NCI-H69 (cell line): ENCODE measurements around the gene SOHLH1.

Source experiments
- DNase-seq: peaks from one replicate; lab custom pipeline; 2025; lab: John Stamatoyannopoulos, UW

SOHLH1 gene

DNA sequence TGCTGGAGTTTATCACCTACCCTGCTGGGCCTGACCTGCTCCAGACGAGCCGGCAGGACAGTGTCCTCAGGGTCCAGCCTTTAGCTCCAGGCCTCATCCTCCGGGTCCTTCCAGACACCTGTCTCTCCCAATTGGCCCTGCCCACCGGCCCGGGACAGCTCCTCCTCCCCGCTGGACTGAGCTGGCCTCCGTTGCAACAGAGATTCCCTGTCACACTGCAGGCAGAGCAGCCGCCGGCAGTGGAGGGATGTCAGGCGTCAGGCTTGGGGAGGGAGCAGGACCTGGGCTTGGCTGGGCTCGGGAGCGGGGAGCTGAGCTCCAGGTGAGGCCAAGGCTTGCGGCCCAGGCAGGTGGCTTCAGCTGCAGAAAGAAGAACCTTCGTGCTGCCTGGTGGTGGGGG lies 4.4 kb upstream of the SOHLH1 start:
- DNase-seq, result no peak

DNA sequence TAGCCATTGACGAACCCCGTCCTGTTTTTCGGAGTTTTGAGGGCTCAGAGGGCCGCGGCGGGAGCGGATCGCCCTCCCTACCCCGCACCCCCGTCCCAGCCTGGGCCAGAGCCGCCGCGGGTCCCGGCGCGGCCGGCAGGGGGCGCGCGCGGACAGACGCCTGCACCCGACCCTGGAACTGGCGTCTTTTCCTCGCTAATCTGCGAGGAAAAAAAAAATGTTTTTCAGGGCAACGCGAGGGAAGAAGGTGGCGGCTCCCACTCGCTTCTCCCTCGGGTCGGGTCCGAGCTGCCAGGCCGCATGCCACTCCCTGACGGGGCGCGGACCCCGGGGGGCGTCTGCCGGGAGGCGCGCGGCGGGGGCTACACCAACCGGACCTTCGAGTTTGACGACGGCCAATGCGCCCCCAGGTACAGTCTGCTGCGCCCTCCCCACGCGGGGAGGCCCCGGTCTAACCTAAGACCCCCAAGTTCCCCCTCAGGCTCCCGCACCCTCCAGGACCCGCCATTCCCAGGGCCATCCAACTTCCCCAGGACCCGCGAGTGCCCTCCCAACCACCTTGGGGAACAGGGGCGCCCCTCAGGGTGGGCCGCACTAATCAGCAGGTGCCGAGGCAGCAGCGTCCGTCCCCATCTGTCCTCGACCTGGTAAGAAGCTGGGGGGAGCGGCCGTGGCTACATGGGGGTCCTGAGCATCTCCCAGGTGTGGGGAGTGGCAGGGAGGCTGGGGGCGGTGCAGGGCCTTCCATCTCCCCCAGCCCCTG lies 2.9 kb upstream of the SOHLH1 start, which contains the start of gene KCNT1:
KCNT1 (plus strand) TSS at position 227 of the 763 bp plus-strand sequence; CDS start at position 301, 74 bp downstream.
- DNase-seq, result peak; percentile 78

DNA sequence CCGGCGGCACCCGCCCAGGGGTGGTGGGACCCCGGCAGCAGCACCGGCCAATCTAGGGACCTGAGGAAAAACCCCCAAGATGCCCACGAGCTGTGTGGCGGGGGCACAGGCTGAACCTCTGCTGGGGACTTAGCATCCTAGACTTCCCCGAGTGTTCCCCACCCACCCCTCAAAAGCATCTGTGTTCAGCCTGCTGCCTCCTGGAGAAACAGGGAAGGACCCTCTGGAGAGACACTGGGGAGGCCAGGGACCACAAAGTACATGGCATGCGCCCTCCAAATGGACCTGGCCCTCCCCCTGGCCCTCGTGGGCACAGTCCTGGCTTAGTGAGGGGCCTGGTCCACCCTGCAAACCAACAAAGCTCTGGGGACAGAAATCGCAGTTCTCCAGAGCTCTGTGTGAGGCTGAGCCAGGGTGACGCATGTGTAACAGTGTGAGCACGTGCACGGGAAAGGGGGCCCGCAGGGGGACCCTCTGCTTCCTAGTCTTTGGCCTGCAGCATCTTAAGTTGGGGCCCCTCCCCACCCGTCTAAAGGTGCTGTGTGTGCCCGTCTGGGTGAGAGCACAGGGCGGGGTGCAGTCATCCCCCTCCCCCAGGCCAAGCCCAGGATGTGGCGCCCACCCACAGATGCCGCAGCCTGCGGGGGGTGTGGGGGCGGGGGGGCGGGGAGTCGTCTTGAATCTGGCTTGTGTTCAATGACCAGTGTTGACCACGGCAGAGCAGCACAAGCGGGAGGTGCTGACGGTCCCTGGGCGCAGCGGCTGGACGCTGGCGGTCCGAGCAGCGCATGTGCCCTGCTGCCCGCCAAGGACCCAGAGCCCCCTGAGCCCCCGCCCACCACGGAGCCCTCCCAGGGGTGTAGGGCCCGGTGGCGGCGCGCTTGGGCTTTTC lies 2.0 kb upstream of the SOHLH1 start:
- peak; percentile 60 for DNase-seq

DNA sequence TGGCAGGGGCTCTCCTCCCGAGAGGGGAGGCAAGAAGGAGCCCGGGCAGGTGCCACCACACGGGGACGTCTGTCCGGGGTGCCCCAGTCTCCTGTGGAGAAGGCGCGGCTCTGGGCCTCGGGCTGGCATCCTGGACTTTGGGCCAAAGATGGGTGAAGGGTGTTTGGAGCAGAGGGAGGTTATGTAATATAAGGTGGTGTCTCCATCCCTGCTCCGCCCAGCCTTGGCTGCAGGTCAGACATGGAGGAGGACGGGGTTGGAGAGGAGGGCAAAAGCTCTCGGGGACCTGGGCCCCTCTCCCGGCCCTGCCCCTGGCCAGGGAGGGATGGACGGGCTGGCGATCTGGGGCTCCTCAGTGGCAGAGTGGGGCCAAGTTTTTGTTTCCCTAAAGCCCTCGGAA lies 1.2 kb upstream of the SOHLH1 start:
- no peak for DNase-seq

DNA sequence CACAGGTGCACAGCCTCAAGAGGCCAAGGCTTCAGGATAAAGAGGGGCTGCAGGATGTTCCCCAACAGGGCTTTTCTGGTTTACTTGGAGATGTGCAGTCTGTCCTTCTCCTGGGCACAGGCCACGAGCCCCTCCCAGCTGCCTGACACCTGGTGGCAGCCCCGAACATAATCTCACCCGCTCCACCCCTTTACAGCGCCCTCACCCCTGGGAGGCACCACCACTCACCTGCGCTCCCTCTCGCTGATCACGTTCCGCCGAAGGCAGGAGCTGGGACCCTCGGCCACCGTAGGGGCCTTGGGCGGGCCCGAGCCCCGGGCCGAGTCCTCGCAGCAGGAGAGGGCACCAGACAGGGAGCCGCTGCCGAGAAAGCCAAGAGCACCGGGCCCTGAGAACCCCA lies 514 bp downstream of the SOHLH1 start:
- DNase-seq, result peak; percentile 17

DNA sequence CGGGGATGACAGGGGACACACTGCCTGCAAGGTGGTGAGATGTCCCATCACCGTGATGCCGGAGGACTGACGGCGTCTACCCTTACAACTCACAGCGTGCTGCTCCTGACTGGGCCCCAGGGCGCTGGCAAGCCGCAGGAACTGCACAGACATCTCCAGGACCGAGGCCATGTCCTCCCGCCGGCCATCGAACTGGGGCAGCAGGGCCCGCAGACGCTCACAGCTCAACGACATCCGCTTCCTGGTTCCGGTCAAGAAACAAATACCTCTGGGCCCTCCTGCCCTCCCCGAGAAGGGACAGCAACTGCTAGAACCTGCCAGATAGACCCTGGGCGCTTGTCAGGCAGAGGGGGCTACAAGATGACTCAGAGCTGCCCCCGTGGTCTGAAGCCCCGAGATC lies 1.0 kb downstream of the SOHLH1 start:
- DNase-seq, result no peak

DNA sequence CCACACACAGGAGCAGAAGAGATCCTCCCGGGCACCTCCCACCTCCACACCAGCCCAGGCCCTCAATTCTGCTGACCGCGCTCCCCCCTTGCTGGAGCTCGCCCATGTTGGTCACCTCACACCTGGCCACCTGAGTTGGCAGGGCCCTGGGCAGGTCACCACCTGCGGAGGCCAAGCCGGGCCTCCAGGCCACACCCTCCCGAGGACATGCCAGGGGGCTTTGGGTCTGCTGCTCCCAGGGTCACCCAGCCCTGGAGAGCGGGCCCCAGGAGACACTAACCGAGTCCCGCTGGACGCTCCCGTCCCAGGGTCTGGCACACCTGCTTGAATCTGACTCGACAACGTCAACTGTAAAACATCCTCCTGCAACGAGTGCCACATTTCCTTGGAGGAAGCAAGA lies 2.1 kb downstream of the SOHLH1 start:
- DNase-seq, result no peak

DNA sequence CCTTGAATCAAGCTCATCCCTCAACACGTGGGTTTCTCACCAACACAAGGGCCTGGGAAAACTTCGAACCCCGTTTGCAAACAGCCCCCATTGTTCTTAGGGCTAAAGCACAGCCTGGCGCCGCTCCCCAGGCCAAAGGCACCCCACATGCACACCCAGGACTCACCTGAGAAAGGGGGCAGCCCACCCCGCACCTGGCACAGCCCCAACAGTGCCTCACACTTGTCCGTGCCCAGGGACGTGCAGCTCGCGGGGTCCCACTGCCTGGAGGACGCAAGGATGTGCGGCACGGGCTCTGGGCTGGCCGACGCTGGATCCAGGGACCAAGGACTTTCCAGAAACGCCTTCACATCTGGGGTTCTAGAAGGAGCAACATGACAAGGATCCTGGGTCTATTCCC lies 2.8 kb downstream of the SOHLH1 start:
- DNase-seq, result no peak

DNA sequence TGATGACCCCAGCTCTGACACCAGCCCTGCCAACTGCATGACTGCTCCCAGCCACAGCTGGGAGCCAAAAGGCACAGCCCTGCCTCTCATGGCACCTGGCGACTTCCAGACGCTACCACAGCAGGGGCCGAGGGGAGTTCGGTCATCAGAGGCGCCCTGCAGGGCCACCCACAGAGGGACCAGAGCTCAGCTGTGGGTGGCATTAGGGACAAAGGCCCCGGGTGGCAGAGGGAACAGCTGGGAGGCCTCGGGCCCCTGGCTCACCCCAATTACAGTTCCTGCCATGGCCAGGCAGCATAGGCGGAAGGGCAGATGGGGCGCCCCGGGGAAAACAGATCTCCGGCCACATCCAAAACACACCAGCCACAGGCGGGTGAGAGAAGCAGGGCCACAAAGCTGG lies 3.6 kb downstream of the SOHLH1 start:
- peak; percentile 62 for DNase-seq

DNA sequence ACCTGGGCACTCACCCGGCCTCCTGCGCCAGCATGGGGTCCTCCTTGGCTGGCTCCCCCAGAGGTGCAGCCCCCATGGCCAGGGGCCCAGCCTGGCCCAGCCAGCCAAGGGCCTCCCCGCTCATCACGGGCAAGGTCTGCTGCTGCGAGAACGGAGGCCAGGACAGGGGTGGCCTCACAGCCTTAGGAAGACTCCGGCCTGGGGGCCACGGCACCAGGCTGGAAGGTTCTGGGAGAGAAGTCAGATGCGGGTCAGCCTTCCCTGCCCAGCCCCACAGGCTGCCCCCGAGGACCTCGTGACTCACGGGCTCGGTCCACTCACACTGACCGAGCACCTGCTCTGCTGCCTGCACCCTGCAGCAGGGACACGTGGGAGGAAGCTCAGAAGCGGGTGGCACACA lies 4.2 kb downstream of the SOHLH1 start:
- no peak for DNase-seq

DNA sequence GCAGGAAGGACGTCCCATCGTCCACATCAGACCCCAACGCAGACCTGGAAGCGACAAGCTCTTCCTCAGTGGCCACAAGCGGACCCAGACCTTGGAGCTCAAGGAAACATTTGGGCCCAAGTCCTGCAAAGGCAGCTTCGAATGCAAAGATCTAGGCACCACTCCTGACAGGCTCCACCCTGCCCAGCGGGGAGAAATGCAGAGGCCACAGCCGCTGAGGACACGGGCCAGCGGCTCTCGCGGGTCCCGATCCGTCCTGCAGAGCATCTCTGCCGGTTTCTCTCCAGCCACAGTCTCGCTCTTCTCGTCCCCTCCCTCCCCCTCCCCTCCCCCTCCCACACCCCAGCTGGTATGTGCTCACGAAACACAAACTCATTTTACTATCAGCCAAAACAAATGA lies 4.9 kb downstream of the SOHLH1 start:
- no peak for DNase-seq

DNA sequence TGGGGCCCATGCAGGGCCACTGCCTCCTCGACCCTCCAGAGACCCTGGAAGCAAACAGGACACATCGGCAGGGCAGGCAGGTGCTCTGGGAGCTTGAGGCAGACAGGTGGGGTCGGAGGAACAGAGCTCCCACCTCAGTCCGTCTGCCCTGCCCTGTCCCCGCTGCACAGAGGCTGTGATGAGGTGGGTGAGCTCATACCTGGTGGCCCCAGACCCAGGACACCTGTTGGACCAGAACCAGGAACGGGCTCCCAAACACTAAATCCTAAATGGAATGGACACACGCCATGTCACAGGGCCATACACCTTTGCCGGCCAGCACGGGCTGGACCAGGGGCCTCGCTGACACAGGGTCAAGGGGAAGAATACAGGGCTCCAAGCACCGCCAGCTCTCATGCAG lies 5.5 kb downstream of the SOHLH1 start:
- DNase-seq, result no peak

DNA sequence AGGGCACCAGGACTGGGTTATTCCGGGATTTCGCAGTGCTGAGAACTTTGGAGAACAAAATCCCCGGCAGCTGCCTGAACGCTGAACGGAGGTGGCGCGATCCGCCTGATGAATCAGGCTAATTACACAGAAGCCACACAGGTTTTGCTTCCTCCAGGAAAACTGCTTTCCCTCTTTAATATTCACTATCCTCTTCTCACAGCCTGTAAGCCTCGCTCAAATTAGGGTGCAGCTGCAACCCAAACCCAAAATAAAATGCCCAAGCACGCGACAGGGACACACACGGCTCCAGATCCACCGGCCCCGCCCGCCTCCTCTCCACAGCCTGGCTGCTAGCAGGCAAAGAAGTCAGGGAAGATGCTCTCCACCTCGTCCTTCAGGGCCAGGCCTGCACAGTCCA lies 6.0 kb downstream of the SOHLH1 start:
- DNase-seq, result peak; percentile 13

DNA sequence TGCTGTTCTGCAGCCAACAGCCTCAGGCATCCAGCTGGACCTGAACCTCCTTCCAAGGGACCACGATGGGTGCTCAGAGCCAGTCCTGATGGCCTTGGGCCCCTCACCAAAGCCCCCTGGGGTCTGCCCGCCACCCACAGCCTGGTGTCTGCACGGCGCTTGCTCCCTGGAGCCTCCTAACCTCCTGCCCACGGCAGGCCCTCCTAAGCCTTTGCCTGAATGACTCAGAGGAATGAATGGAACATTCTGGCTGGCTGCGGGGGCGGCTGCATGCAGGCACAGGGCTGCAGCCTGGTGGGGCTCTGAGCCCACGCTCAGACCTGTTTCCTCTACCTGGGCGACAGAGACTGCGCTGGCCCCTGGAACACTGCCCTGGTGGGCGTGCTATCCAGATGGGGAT lies 6.9 kb downstream of the SOHLH1 start:
- no peak for DNase-seq

DNA sequence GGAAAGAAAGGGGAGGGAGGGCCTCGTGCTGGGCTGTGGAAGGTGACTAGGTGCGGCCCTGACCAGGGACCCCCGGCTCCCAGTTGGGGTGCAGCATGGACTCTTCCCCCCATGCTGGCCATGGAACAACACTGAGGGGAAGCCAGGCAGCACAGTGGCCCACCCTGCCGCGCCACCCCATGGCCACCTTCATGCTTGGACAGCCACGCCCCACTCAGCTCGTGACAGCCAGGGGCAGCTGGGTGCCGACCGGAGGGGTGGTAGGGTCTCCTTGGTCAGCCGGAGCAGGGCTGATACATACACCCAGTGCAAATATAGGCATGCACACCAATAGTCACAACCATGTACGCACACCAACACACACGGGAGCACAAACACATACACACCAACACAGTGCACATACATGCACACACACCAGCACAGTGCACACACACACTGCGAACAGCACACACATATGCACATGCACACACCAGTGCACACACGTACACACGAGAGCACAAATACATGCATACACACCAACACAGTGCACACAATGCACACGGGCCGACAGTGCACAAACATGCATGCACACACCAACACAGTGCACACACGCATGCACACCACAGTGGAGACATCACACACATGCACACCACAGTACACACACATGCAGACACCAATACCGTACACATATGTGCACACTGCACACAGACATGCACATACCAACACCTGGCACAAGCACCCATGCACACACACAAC lies 8.3 kb downstream of the SOHLH1 start:
- no peak for DNase-seq

DNA sequence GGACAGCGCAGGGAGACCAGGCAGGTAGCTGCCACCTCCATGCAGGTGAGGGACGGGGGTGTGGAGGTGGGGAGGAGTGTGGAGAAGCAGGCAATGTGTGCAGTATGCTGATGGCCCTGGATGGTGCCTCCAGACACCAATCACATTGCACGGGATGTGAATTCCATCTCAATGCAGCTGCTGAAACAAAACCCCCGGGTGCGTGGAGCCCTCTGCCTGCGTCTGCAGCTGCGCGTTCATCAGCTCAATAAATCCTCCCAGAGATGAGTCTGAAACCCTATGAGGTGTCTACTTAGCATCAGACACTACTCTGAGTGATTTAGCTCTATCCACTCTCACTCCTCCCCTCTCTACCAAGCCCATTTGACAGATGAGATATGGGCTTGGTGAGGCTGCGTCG lies 10.3 kb downstream of the SOHLH1 start:
- DNase-seq, result no peak

DNA sequence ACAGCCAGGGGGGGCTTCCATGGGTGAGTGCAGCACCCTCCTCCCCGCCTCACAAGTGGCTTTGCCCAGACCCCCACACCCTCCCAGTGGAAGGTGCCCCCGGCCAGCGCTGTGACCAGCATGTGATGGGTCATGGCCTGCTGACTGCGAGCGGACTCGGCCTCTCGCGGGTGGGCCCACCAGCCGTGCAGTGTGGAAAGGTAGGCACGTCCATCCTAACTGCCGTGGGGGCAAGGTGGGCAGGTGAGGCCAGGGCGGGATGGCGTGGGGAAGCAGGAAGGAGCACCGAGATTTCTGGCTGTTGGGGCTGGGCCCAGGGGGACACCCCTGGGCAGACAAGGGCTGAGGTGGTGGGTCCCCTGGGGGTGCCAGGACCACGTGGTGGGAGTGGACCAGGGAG lies 12.1 kb downstream of the SOHLH1 start:
- no peak for DNase-seq

DNA sequence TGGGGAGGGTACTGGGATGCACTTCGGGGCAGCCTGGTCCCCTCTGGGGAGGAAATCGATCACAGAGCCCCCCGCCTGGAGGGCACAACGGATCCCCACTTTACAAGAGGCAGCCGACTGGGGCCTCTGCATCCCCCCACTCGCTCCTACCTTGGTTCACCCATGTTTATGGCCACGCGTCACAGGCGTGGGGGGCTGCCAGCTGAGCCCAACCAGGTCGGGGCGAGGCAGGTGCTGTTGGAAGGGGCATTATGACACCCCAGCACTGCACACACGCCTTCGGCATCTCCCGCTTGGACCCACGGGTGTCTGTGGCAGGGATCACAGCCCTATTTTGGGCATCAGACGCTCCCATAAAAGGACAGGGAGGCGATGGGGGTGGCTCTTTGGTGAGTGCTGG lies 14.6 kb downstream of the SOHLH1 start:
- no peak for DNase-seq

DNA sequence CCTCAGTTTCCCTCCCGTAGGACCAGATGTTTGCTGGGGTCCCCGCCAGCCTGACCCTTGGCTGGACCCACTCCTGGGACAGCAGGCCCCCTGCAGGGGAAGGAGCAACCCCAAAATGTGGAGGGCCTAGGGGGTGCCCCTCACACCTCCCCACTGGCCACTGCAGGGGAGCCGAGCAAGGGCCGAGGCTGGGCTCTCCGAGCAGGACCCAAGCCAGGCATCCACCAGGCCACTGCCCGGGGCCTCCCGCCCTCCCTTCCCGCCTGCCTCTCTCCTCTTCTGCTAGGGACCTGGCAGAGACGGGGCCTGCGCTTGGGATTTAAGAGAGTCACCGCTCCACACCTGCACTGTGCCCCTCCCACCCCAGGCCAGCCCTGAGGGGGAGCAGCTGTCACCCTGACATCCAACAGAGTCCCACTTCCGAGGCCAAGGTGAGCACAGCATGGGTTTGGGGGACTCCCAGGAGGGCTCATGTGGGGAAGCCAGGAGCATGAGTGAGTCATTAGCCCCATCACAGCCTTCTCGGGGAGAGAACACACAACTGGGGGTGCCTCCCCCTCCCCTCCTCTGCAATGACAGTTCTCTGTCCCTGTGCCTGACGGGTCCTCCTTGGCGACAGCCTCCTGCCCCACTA lies 15.8 kb downstream of the SOHLH1 start:
- peak; percentile 24 for DNase-seq

DNA sequence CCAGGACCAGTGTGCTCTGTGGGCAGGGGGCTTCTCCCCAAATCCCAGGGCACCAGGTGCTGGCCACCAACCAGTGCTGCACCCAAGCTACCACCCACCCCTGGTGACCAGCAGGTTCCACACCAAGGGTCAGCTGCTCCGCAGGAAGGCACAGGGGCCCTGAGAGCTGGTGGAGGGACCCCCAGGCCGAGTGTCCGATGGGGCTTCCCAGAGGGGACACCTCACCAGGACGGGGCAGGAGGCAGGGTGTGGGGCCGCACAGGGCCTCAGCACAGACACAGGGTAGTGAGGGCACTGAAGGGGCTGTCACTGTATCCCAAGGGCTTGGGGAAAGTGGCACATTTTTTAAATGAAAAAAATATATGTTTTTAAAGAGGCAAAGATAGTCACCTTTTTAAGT lies 18.1 kb downstream of the SOHLH1 start:
- no peak for DNase-seq

DNA sequence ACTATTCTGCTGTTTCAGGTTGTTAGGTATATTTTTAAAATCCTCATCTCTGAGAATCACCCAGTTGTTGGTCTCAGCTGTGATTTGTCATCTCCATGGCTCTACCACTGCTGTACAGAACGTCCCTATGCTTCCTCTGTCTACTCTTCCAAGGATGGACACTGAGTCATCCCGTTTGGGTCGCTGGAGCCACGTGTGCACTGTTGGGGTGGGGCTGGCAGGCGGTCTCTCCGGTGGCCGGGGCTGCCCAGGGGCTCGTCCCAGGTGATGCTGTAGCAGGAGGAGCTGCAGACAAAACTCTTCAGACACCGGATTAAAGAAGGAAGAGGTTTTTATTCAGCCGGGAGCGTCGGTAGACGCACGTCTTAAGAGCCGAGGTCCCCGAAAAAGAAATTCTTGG lies 19.2 kb downstream of the SOHLH1 start:
- DNase-seq, result no peak
